Measurements from ENCODE around the gene ATP6V0A4. TPM values are rescaled to one million over a fixed set of nuclear protein-coding genes. Genes with fewer than 3 reads are reported as not detected.

Gene ATP6V0A4
- total RNA-seq, 4 donors from 2014 or later: not detected

DNA sequence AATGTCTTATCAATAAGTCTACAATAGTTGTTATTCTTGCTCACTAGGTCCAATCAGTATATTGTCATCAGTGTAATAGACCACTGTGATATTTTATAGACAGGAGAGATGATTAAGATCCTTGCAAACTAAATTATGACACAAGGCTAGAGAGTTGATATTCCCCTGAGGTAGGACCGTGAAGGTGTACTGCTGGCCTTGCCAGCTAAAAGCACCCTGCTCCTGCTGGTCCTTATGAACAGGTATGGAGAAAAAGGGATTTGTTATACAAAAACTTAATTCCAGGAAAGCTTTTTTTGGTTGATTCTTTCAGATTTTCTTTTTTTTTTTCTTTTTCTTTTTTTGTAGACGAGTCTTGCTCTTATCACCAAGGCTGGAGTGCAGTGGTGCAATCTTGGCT lies 17.0 kb downstream of the ATP6V0A4 start:
- peaks cover 0 to 5% (median 0%) of the 10 kb centered on the region in 4 donors for H3K9me3 ChIP-seq

DNA sequence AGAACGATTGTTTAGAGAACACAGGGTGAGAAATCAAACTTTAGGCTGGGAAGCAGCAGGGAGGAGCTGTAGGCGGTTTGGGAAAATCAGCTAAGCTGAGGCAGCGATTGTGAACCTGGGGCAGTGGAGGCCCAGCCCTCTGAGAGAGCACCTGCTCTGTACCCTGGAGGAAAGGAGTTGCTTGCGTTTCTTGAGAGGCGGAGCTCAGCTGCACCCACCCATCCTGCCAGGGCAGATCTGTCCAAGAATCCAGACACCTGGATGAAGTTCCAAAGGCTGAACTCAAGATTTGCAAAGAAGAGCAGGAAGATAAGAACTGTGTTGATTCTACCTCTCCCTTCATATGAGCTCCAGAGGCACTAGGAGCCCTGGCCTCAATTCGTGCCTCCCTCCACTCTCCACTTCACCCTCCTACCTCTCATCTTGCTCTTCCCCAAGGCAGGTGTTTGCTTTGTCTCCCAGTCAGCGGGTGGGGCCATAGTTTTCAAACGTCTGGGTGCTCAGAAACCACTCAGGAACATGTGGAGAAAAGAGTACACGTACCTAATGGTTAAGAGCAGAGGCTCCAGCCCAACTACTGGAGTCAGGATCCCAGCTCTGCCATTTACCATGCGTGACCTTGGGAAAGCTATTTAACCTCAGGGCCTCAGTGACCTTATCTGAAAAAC lies 21.7 kb downstream of the ATP6V0A4 start:
- Histone ChIP-seq H3K9me3 (no peaks in the 10 kb centered on the region), H3K27me3 (no peaks in the 10 kb centered on the region), H3K4me1 (no peaks in the 10 kb centered on the region), H3K4me3 (no peak overlapping the region), H3K27ac (no peak overlapping the region), H3K36me3 (no peaks in the 10 kb centered on the region)
- no peak for DNase-seq (ENCODE audit: low spot score in 2 of 2)
- 66 to 68% methylated on average over 10 of the region's 10 CpGs for WGBS, 2 donors
- TF ChIP-seq EP300 (IDR thresholded peaks at IDR 0.05) (no peak), POLR2A (IDR thresholded peaks at IDR 0.05) (no peak), CTCF (IDR thresholded peaks at IDR 0.05) (no peak)

More for the DNA sequence above, 17.0 kb downstream of the ATP6V0A4 start:
- TF ChIP-seq EP300 (IDR thresholded peaks at IDR 0.05) (no peak), CTCF (IDR thresholded peaks at IDR 0.05) (no peak), POLR2A (IDR thresholded peaks at IDR 0.05) (no peak)
- H3K4me3 ChIP-seq: no peak overlapping the region
- no peaks in the 10 kb centered on the region for H3K4me1 ChIP-seq
- 82 to 88% methylated on average over 2 of the region's 2 CpGs for WGBS, 2 donors
- no peaks in the 10 kb centered on the region for H3K27me3 ChIP-seq
- H3K36me3 ChIP-seq: no peaks in the 10 kb centered on the region
- no peak for DNase-seq (ENCODE audit: low spot score in 2 of 2)
- H3K27ac ChIP-seq: no peak overlapping the region

DNA sequence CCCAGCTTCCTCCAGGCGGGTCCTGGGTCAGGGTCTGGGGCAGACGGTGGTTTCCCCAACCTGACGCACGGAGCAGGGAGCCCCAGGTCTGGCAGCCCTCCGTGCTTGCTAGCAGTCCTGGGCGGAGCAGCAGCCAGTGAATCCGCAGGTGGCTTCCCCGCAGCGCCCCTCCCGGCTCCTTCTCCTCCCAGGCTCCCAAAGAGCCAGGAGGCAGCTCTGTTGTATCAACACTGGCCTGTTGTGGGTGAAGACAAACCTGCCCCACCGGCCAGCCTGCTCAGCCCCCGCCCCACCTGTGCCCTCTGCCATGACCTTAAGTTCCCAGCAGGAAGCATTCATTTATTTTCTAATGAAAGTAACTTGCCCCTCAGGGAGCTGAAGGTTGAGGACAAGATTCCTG lies 24.2 kb downstream of the ATP6V0A4 start:
- H3K4me3 ChIP-seq: no peak overlapping the region
- no peak overlapping the region for H3K27ac ChIP-seq
- H3K4me1 ChIP-seq: no peaks in the 10 kb centered on the region
- H3K9me3 ChIP-seq: no peaks in the 10 kb centered on the region
- no peaks in the 10 kb centered on the region for H3K36me3 ChIP-seq
- no peak for TF ChIP-seq EP300 (IDR thresholded peaks at IDR 0.05)
- no peak for TF ChIP-seq POLR2A (IDR thresholded peaks at IDR 0.05)
- no peak for TF ChIP-seq CTCF (IDR thresholded peaks at IDR 0.05)
- no peak for DNase-seq (ENCODE audit: low spot score in 2 of 2)
- H3K27me3 ChIP-seq: no peaks in the 10 kb centered on the region
- WGBS, 2 donors: 31 to 46% methylated on average over 2 to 10 of the region's 12 CpGs

- Histone ChIP-seq H3K4me3 (no peak overlapping the region), H3K27me3 (no peaks in the 10 kb centered on the region), H3K27ac (no peak overlapping the region), H3K9me3 (no peaks in the 10 kb centered on the region), H3K4me1 (no peaks in the 10 kb centered on the region), H3K36me3 (no peaks in the 10 kb centered on the region)
- DNase-seq (ENCODE audit: low spot score in 2 of 2): no peak
- 80 to 84% methylated on average over 8 to 9 of the region's 9 CpGs for WGBS, 2 donors
- TF ChIP-seq POLR2A (IDR thresholded peaks at IDR 0.05) (no peak), EP300 (IDR thresholded peaks at IDR 0.05) (no peak), CTCF (IDR thresholded peaks at IDR 0.05) (no peak)
These were observed 24.8 kb downstream of the ATP6V0A4 start for GRCh38 chr7:138773176-138773575.

GRCh38 chr7:138770904-138771303 lies 27.1 kb downstream of the ATP6V0A4 start:
- WGBS, 2 donors: 87 to 88% methylated on average over 8 of the region's 8 CpGs
- H3K4me1 ChIP-seq: no peaks in the 10 kb centered on the region
- H3K36me3 ChIP-seq: no peaks in the 10 kb centered on the region
- no peaks in the 10 kb centered on the region for H3K9me3 ChIP-seq
- TF ChIP-seq CTCF (IDR thresholded peaks at IDR 0.05) (no peak), EP300 (IDR thresholded peaks at IDR 0.05) (no peak), POLR2A (IDR thresholded peaks at IDR 0.05) (no peak)
- no peaks in the 10 kb centered on the region for H3K27me3 ChIP-seq
- no peak overlapping the region for H3K27ac ChIP-seq
- DNase-seq (ENCODE audit: low spot score in 2 of 2): no peak
- no peak overlapping the region for H3K4me3 ChIP-seq

All from tibial nerve (tissue), 4 donors.